Activated T-cell treated with anti-CD3 and anti-CD28 coated beads, Interleukin-2, amount 50 U/mL, for 4 hours (primary cell): Measurements from ENCODE around the gene BMP3. TPM values are rescaled to one million over a fixed set of nuclear protein-coding genes. Genes with fewer than 3 reads are reported as not detected.

Source experiments
- ATAC-seq, 2 donors: fragments of 200-7000 bp; cut with Tn5 transposase; one replicate each; pipeline ENCODE4 v1.10.0; 2021
- DNase-seq: peaks from one replicate; pipeline ENCODE4 v3.0.0-alpha.2; 2020
- H3K27me3 Mint-ChIP-seq: one replicate; pipeline ENCODE4 v1.8.0; 2021; ENCODE audit warnings: low read depth, mixed read lengths
- H3K36me3 Mint-ChIP-seq: one replicate; pipeline ENCODE4 v1.8.0; 2022; ENCODE audit warnings: mixed read lengths; ENCODE audit not compliant: insufficient read depth
- H3K4me1 Mint-ChIP-seq: one replicate; pipeline ENCODE4 v1.8.0; 2021; ENCODE audit warnings: low read depth, mixed read lengths
- H3K4me3 Mint-ChIP-seq: one replicate; pipeline ENCODE4 v1.8.0; 2021; ENCODE audit warnings: mild to moderate bottlenecking, moderate library complexity, mixed read lengths
- H3K9me3 Mint-ChIP-seq: one replicate; pipeline ENCODE4 v1.8.0; 2021; ENCODE audit warnings: mixed read lengths
- total RNA-seq, 3 donors: library from RNA; stranded (reverse); gene quantifications; one replicate each; pipeline ENCODE4 v1.2.1, GENCODE V29; 2021

BMP3 gene
- total RNA-seq, 3 donors from 2014 or later = not detected

- ATAC-seq (no peak), DNase-seq (no peak)
- Mint-ChIP-seq H3K4me3 (no peak overlapping the region), H3K27me3 (peaks cover 10% of the 10 kb centered on the region), H3K36me3 (no peaks in the 10 kb centered on the region), H3K4me1 (no peaks in the 10 kb centered on the region), H3K9me3 (no peaks in the 10 kb centered on the region)
Measured at GRCh38 chr4:81062001-81062400, 31.5 kb downstream of the BMP3 start.

GRCh38 chr4:81065446-81065845, 34.9 kb downstream of the BMP3 start:
- no peak for DNase-seq
- ATAC-seq = no peak
- H3K9me3 Mint-ChIP-seq = no peaks in the 10 kb centered on the region
- no peaks in the 10 kb centered on the region for H3K36me3 Mint-ChIP-seq
- no peaks in the 10 kb centered on the region for H3K4me1 Mint-ChIP-seq
- no peak overlapping the region for H3K4me3 Mint-ChIP-seq
- peaks cover 10% of the 10 kb centered on the region for H3K27me3 Mint-ChIP-seq

- Mint-ChIP-seq H3K36me3 (no peaks in the 10 kb centered on the region), H3K4me1 (no peaks in the 10 kb centered on the region), H3K9me3 (no peaks in the 10 kb centered on the region), H3K27me3 (peaks cover 10% of the 10 kb centered on the region), H3K4me3 (no peak overlapping the region)
- ATAC-seq (peak; percentile 73 to 78), DNase-seq (peak; percentile 36)
Measured at GRCh38 chr4:81069706-81070331, 39.3 kb downstream of the BMP3 start.

- ATAC-seq (no peak), DNase-seq (no peak)
- no peak overlapping the region for H3K4me3 Mint-ChIP-seq
- no peaks in the 10 kb centered on the region for H3K9me3 Mint-ChIP-seq
- H3K4me1 Mint-ChIP-seq = no peaks in the 10 kb centered on the region
- no peaks in the 10 kb centered on the region for H3K36me3 Mint-ChIP-seq
- peaks cover 10% of the 10 kb centered on the region for H3K27me3 Mint-ChIP-seq
Measured at GRCh38 chr4:81071013-81071412, 40.5 kb downstream of the BMP3 start.

- no peak for DNase-seq
- H3K36me3 Mint-ChIP-seq = no peaks in the 10 kb centered on the region
- no peak for ATAC-seq
- no peaks in the 10 kb centered on the region for H3K4me1 Mint-ChIP-seq
- no peaks in the 10 kb centered on the region for H3K27me3 Mint-ChIP-seq
- no peak overlapping the region for H3K4me3 Mint-ChIP-seq
- peaks cover 2% of the 10 kb centered on the region for H3K9me3 Mint-ChIP-seq
Measured at GRCh38 chr4:81081156-81081555, 50.6 kb downstream of the BMP3 start.

GRCh38 chr4:81084029-81084428, 53.5 kb downstream of the BMP3 start:
- H3K4me3 Mint-ChIP-seq = no peak overlapping the region
- no peaks in the 10 kb centered on the region for H3K36me3 Mint-ChIP-seq
- DNase-seq = no peak
- H3K27me3 Mint-ChIP-seq = no peaks in the 10 kb centered on the region
- H3K4me1 Mint-ChIP-seq = no peaks in the 10 kb centered on the region
- peaks cover 2% of the 10 kb centered on the region for H3K9me3 Mint-ChIP-seq
- ATAC-seq = no peak

- Mint-ChIP-seq H3K27me3 (no peaks in the 10 kb centered on the region), H3K9me3 (peaks cover 2% of the 10 kb centered on the region), H3K36me3 (no peaks in the 10 kb centered on the region), H3K4me3 (no peak overlapping the region), H3K4me1 (no peaks in the 10 kb centered on the region)
- ATAC-seq = no peak
- no peak for DNase-seq
Measured at GRCh38 chr4:81084634-81085033, 54.1 kb downstream of the BMP3 start.

- ATAC-seq = no peak
- no peaks in the 10 kb centered on the region for H3K4me1 Mint-ChIP-seq
- H3K4me3 Mint-ChIP-seq = no peak overlapping the region
- DNase-seq = no peak
- H3K9me3 Mint-ChIP-seq = peaks cover 2% of the 10 kb centered on the region
- no peaks in the 10 kb centered on the region for H3K36me3 Mint-ChIP-seq
- no peaks in the 10 kb centered on the region for H3K27me3 Mint-ChIP-seq
Measured at GRCh38 chr4:81085291-81085690, 54.8 kb downstream of the BMP3 start.

GRCh38 chr4:81085979-81086378, 55.5 kb downstream of the BMP3 start:
- H3K4me1 Mint-ChIP-seq = no peaks in the 10 kb centered on the region
- no peak overlapping the region for H3K4me3 Mint-ChIP-seq
- peaks cover 2% of the 10 kb centered on the region for H3K9me3 Mint-ChIP-seq
- no peaks in the 10 kb centered on the region for H3K36me3 Mint-ChIP-seq
- ATAC-seq (no peak), DNase-seq (no peak)
- no peaks in the 10 kb centered on the region for H3K27me3 Mint-ChIP-seq

- Mint-ChIP-seq H3K4me1 (no peaks in the 10 kb centered on the region), H3K36me3 (no peaks in the 10 kb centered on the region), H3K9me3 (no peaks in the 10 kb centered on the region), H3K4me3 (no peak overlapping the region), H3K27me3 (peaks cover 6% of the 10 kb centered on the region)
- DNase-seq = no peak
- no peak for ATAC-seq
Measured at GRCh38 chr4:81093720-81094401, 63.4 kb downstream of the BMP3 start.

- H3K4me1 Mint-ChIP-seq = no peaks in the 10 kb centered on the region
- H3K36me3 Mint-ChIP-seq = no peaks in the 10 kb centered on the region
- peaks cover 6% of the 10 kb centered on the region for H3K27me3 Mint-ChIP-seq
- H3K4me3 Mint-ChIP-seq = no peak overlapping the region
- DNase-seq = no peak
- ATAC-seq = no peak
- no peaks in the 10 kb centered on the region for H3K9me3 Mint-ChIP-seq
Measured at GRCh38 chr4:81095389-81095788, 64.9 kb downstream of the BMP3 start.

- no peak overlapping the region for H3K4me3 Mint-ChIP-seq
- no peaks in the 10 kb centered on the region for H3K36me3 Mint-ChIP-seq
- H3K27me3 Mint-ChIP-seq = peaks cover 6% of the 10 kb centered on the region
- H3K4me1 Mint-ChIP-seq = no peaks in the 10 kb centered on the region
- no peaks in the 10 kb centered on the region for H3K9me3 Mint-ChIP-seq
- ATAC-seq = no peak
- no peak for DNase-seq
Measured at GRCh38 chr4:81096566-81096965, 66.1 kb downstream of the BMP3 start.

- Mint-ChIP-seq H3K4me3 (no peak overlapping the region), H3K4me1 (no peaks in the 10 kb centered on the region), H3K27me3 (peaks cover 2% of the 10 kb centered on the region), H3K36me3 (no peaks in the 10 kb centered on the region), H3K9me3 (no peaks in the 10 kb centered on the region)
- DNase-seq (no peak), ATAC-seq (no peak)
Measured at GRCh38 chr4:81102107-81102506, 71.6 kb downstream of the BMP3 start.

- Mint-ChIP-seq H3K4me3 (no peak overlapping the region), H3K36me3 (no peaks in the 10 kb centered on the region), H3K4me1 (no peaks in the 10 kb centered on the region), H3K27me3 (no peaks in the 10 kb centered on the region), H3K9me3 (no peaks in the 10 kb centered on the region)
- DNase-seq = no peak
- ATAC-seq = no peak
Measured at GRCh38 chr4:81106150-81106549, 75.6 kb downstream of the BMP3 start.
